22Rv1 (cell line): ENCODE data around the gene RND2.

ENCODE experiments used
- CTCF ChIP-seq: fragments of 450-650 bp; IDR thresholded peaks from 2 replicates; pipeline ENCODE4 v1.5.1; 2017; ENCODE audit warnings: mild to moderate bottlenecking
- ZFX ChIP-seq: fragments of 450-650 bp; IDR thresholded peaks from 2 replicates; pipeline ENCODE4 v1.6.1; 2017; ENCODE audit warnings: antibody characterized with exemption, borderline replicate concordance

GRCh38 chr17:43070872-43071271 is 45.8 kb downstream of the RND2 start:
- TF ChIP-seq CTCF, result no peak
- no peak for TF ChIP-seq ZFX
